A549 (cell line): Measurements from ENCODE around the gene TRMT44. TPM values are rescaled to one million over a fixed set of nuclear protein-coding genes. Genes with fewer than 3 reads are reported as not detected.

Experiments used
- ATAC-seq, 2 experiments: fragments of 200-7000 bp in 1 of 2; fragments of >200 bp in 1 of 2; cut with Nextera tagmentation in 1 of 2; cut with Tn5 transposase in 1 of 2; 3 replicates each; pipeline versions ENCODE4 v1.8.0 to v1.9.1; 2018 to 2020; ENCODE audit warnings: mild to moderate bottlenecking in 1 of 2, moderate library complexity in 1 of 2
- CTCF ChIA-PET: fragments of 300-600 bp; sonication (Branson Sonifier 250); formaldehyde crosslinking; extraction: SDS; loops from one replicate; lab custom pipeline; 2021; ENCODE audit warnings: antibody characterized with exemption, inconsistent platforms; lab: Yijun Ruan, JAX
- POLR2A ChIA-PET: fragments of 350-600 bp; formaldehyde crosslinking; extraction: SDS; loops from one replicate; lab custom pipeline; 2021; ENCODE audit warnings: antibody characterized with exemption, inconsistent platforms; lab: Yijun Ruan, JAX
- DNase-seq, 2 experiments: peaks; one replicate each; pipeline versions ENCODE4 v3.0.0 to v3.0.0-alpha.2; 2011 to 2016; ENCODE audit warnings: low read depth in 1 of 2, low spot score in 1 of 2
- FAIRE-seq: peaks from 2 replicates; lab custom pipeline; 2011; peaks lifted over from hg19 to GRCh38; lab: Jason Lieb, UNC
- H3K27ac ChIP-seq, 2 experiments: fragments of >200 bp; sonication (Bioruptor Twin); formaldehyde crosslinking; 3 replicates each; pipeline ENCODE4 v1.5.1; 2016 to 2017
- H3K4me1 ChIP-seq: fragments of >200 bp; sonication (Bioruptor Twin); formaldehyde crosslinking; 3 replicates; pipeline ENCODE4 v1.6.1; 2016
- H3K4me2 ChIP-seq: fragments of >200 bp; sonication (Bioruptor Twin); formaldehyde crosslinking; 3 replicates; pipeline ENCODE4 v1.6.1; 2016
- H3K4me3 ChIP-seq: fragments of >200 bp; sonication (Bioruptor Twin); formaldehyde crosslinking; 3 replicates; pipeline ENCODE4 v1.5.1; 2016
- H3K9me3 ChIP-seq: fragments of >200 bp; sonication (Bioruptor Twin); formaldehyde crosslinking; 3 replicates; pipeline ENCODE4 v1.6.1; 2016
- ATOH8 ChIP-seq: fragments of 250-450 bp; sonication (Bioruptor Pico); IDR thresholded peaks from 2 replicates; pipeline ENCODE4 v1.5.0; 2020; ENCODE audit warnings: low read depth, mild to moderate bottlenecking, moderate library complexity
- CEBPB ChIP-seq, 2 experiments: fragments of >200 bp in 1 of 2; sonication (Bioruptor Twin) in 1 of 2; formaldehyde crosslinking in 1 of 2; IDR thresholded peaks; 2 replicates each; pipeline ENCODE4 v1.6.1; 2012 to 2016
- CHD4 ChIP-seq: fragments of 200-600 bp; sonication (generic); IDR thresholded peaks from 2 replicates; pipeline ENCODE4 v1.6.1; 2016; ENCODE audit warnings: antibody characterized with exemption, mild to moderate bottlenecking, borderline replicate concordance
- E2F6 ChIP-seq: IDR thresholded peaks from 2 replicates; pipeline ENCODE4 v1.6.1; 2012; ENCODE audit warnings: low read depth, borderline replicate concordance
- EHF ChIP-seq: fragments of 250-450 bp; sonication (Bioruptor Pico); IDR thresholded peaks from 2 replicates; pipeline ENCODE4 v1.5.0; 2020; ENCODE audit warnings: mild to moderate bottlenecking
- EHMT2 ChIP-seq: fragments of 200-600 bp; sonication (generic); IDR thresholded peaks from 2 replicates; pipeline ENCODE4 v1.6.1; 2016; ENCODE audit warnings: antibody characterized with exemption, low read depth, mild to moderate bottlenecking, moderate library complexity
- ELK1 ChIP-seq: fragments of 150-350 bp; IDR thresholded peaks from 2 replicates; pipeline ENCODE4 v1.6.1; 2014; ENCODE audit warnings: low read depth, mild to moderate bottlenecking, low read length
- FOSL2 ChIP-seq, 2 experiments: fragments of 450-650 bp in 1 of 2; fragments of >200 bp in 1 of 2; sonication (Bioruptor Twin) in 1 of 2; formaldehyde crosslinking; IDR thresholded peaks; 2 replicates each; pipeline versions ENCODE4 v1.5.0 to v1.6.1; 2016 to 2020; ENCODE audit warnings: mild to moderate bottlenecking in 1 of 2, moderate library complexity in 1 of 2
- HEYL ChIP-seq: fragments of 250-450 bp; sonication (Bioruptor Pico); IDR thresholded peaks from 2 replicates; pipeline ENCODE4 v1.8.0; 2021; ENCODE audit warnings: mild to moderate bottlenecking, moderate library complexity
- HOXB5 ChIP-seq: fragments of 250-450 bp; sonication (Bioruptor Pico); IDR thresholded peaks from 2 replicates; pipeline ENCODE4 v1.5.0; 2020; ENCODE audit warnings: mild to moderate bottlenecking, moderate library complexity
- JUN ChIP-seq, 2 experiments: fragments of >200 bp; sonication (Bioruptor Twin); formaldehyde crosslinking; IDR thresholded peaks; 2 replicates in 1 of 2; 3 replicates in 1 of 2; pipeline ENCODE4 v1.6.1; 2016 to 2017
- JUNB ChIP-seq: fragments of >200 bp; sonication (Bioruptor Twin); formaldehyde crosslinking; IDR thresholded peaks from 2 replicates; pipeline ENCODE4 v1.6.1; 2016
- KDM1A ChIP-seq: fragments of 200-600 bp; sonication (generic); IDR thresholded peaks from 2 replicates; pipeline ENCODE4 v1.6.1; 2016; ENCODE audit warnings: low read depth, mild to moderate bottlenecking
- NPAS2 ChIP-seq: fragments of 250-450 bp; sonication (Bioruptor Pico); IDR thresholded peaks from 2 replicates; pipeline ENCODE4 v1.8.0; 2022; ENCODE audit warnings: mild to moderate bottlenecking, moderate library complexity, borderline replicate concordance
- NR3C1 ChIP-seq: fragments of >200 bp; sonication (Bioruptor Twin); formaldehyde crosslinking; IDR thresholded peaks from 3 replicates; pipeline ENCODE4 v1.6.1; 2017
- POLR2A ChIP-seq: IDR thresholded peaks from 2 replicates; pipeline ENCODE4 v1.6.1; 2012; ENCODE audit warnings: mild to moderate bottlenecking, low read length
- RAD21 ChIP-seq, 2 experiments: fragments of >200 bp in 1 of 2; sonication (Bioruptor Twin) in 1 of 2; formaldehyde crosslinking in 1 of 2; IDR thresholded peaks in 1 of 2; conservative IDR thresholded peaks in 1 of 2; 2 replicates in 1 of 2; 3 replicates in 1 of 2; pipeline ENCODE4 v1.6.1; 2012 to 2018; ENCODE audit warnings: inconsistent platforms in 1 of 2
- REST ChIP-seq: fragments of 200-600 bp; sonication (generic); IDR thresholded peaks from 2 replicates; pipeline ENCODE4 v1.6.1; 2016; ENCODE audit warnings: antibody characterized with exemption, mild to moderate bottlenecking, moderate library complexity
- RFX5 ChIP-seq: fragments of 450-650 bp; IDR thresholded peaks from 2 replicates; pipeline ENCODE4 v1.7.1; 2014; ENCODE audit warnings: antibody characterized with exemption, mild to moderate bottlenecking, moderate library complexity
- RNF2 ChIP-seq: fragments of 200-600 bp; sonication (generic); IDR thresholded peaks from 2 replicates; pipeline ENCODE4 v1.6.1; 2016; ENCODE audit warnings: low read depth, mild to moderate bottlenecking, antibody characterized with exemption, moderate library complexity, borderline replicate concordance
- SREBF2 ChIP-seq: fragments of 450-650 bp; IDR thresholded peaks from 2 replicates; pipeline ENCODE4 v1.6.1; 2014; ENCODE audit warnings: mild to moderate bottlenecking, moderate library complexity
- TFCP2L1 ChIP-seq: fragments of 250-450 bp; sonication (Bioruptor Pico); IDR thresholded peaks from 2 replicates; pipeline ENCODE4 v1.5.0; 2021; ENCODE audit warnings: mild to moderate bottlenecking
- TP53 ChIP-seq: fragments of 250-450 bp; sonication (Bioruptor Pico); IDR thresholded peaks from 2 replicates; pipeline ENCODE4 v1.5.0; 2021; ENCODE audit warnings: mild to moderate bottlenecking, moderate library complexity
- ZFP36 ChIP-seq: fragments of 450-650 bp; IDR thresholded peaks from 2 replicates; pipeline ENCODE4 v1.6.1; 2014; ENCODE audit warnings: borderline replicate concordance; ENCODE audit not compliant: partially characterized antibody
- ZNF302 ChIP-seq: fragments of 250-450 bp; sonication (Bioruptor Pico); IDR thresholded peaks from 2 replicates; pipeline ENCODE4 v1.9.0; 2021; ENCODE audit warnings: inconsistent platforms, mild to moderate bottlenecking, moderate library complexity
- WGBS: methylation state at CpG from one replicate; pipeline ENCODE4 v1.1.6; 2017; ENCODE audit errors: missing lambda C conversion rate; 5-methylcytosine and 5-hydroxymethylcytosine counted together
- polyA plus RNA-seq, 4 experiments: library from polyadenylated mRNA; depleted of rRNA in 3 of 4; stranded (reverse); fragments of >200 nt; fragmentation: RNase III in 1 of 4; extraction: RNeasy Plus Mini Kit Qiagen cat#74134 plus additional on column Dnase treatment in 1 of 4; gene quantifications; 2 replicates in 3 of 4; 3 replicates in 1 of 4; pipeline ENCODE4 v1.2.3, GENCODE V29; 2011 to 2017

TRMT44 gene
- polyA plus RNA-seq, 2 of the 4 experiments (the other 2 are of a cell fraction): 5.0 to 7.0 TPM

- TF ChIP-seq POLR2A: no peak
- TF ChIP-seq HEYL (CRISPR knock-in tag): no peak
- TF ChIP-seq EHF (CRISPR knock-in tag): no peak
- no peak for TF ChIP-seq HOXB5 (CRISPR knock-in tag)
- TF ChIP-seq NPAS2 (CRISPR knock-in tag): no peak
- no peak for TF ChIP-seq E2F6
- no peak for TF ChIP-seq RNF2
- no peak for TF ChIP-seq FOSL2 (IDR thresholded peaks at IDR 0.05)
- no peak for TF ChIP-seq FOSL2 (CRISPR knock-in tag; IDR thresholded peaks at IDR 0.05)
- TF ChIP-seq ATOH8 (CRISPR knock-in tag): no peak
- no peak for TF ChIP-seq NR3C1
- TF ChIP-seq CHD4: no peak
- TF ChIP-seq RFX5: no peak
- TF ChIP-seq ZFP36: no peak
- no peak for TF ChIP-seq ELK1
- FAIRE-seq: no peak
- no peak for ATAC-seq
- WGBS: 92% methylated on average over 12 of the region's 15 CpGs
- H3K4me1 ChIP-seq: peaks cover 22% of the 10 kb centered on the region
- no peak overlapping the region for H3K4me3 ChIP-seq
- ChIA-PET POLR2A (no interaction called here), CTCF (interaction anchor here (1.2 to 20.7 kb wide), 3 partner anchors 10 to 150 kb away, joined by 3 to 270 read pairs (median 9); no protein-coding TSS in a partner anchor)
- no peak overlapping the region for H3K4me2 ChIP-seq
- H3K27ac ChIP-seq: peak overlapping the region in 1 of 2 experiments; percentile 64; a peak in 3 of 6 replicates
- DNase-seq: no peak
- H3K9me3 ChIP-seq: no peaks in the 10 kb centered on the region
Measured at GRCh38 chr4:8392591-8393190, 47.9 kb upstream of the TRMT44 start.

- DNase-seq: peak; percentile 52 to 56
- peak overlapping the region in 1 of 2 experiments; percentile 64; a peak in 3 of 6 replicates for H3K27ac ChIP-seq
- 52% methylated on average over 8 of the region's 8 CpGs for WGBS
- H3K9me3 ChIP-seq: no peaks in the 10 kb centered on the region
- H3K4me3 ChIP-seq: no peak overlapping the region
- peaks cover 13% of the 10 kb centered on the region for H3K4me1 ChIP-seq
- ATAC-seq: peak; percentile 87 to 91
- no peak for TF ChIP-seq SREBF2
- TF ChIP-seq JUNB: 0 out of 2 replicates have a peak, but pooled peaks have one; percentile 19
- no peak for TF ChIP-seq EHMT2
- TF ChIP-seq ZNF302: no peak
- no peak for TF ChIP-seq FOSL2 (IDR thresholded peaks at IDR 0.05)
- TF ChIP-seq FOSL2 (CRISPR knock-in tag; IDR thresholded peaks at IDR 0.05): peak; percentile 65
- no peak for TF ChIP-seq TP53 (CRISPR knock-in tag)
- TF ChIP-seq JUN (IDR thresholded peaks at IDR 0.05): no peak
- TF ChIP-seq, all 56 proteins: peak for 2
- no peak for FAIRE-seq
- POLR2A ChIA-PET: no interaction called here
- peak overlapping the region; percentile 27 for H3K4me2 ChIP-seq
- CTCF ChIA-PET: interaction anchor here (1.2 to 20.7 kb wide), 6 partner anchors 9 to 216 kb away, joined by 3 to 270 read pairs (median 8); no protein-coding TSS in a partner anchor
Measured at GRCh38 chr4:8393593-8394038, 47.0 kb upstream of the TRMT44 start.

- Histone ChIP-seq H3K4me1 (peaks cover 12% of the 10 kb centered on the region; the same call in 2 of the 3 replicates), H3K4me3 (no peak overlapping the region), H3K27ac (0 out of 6 replicates have a peak overlapping the region, but pooled peaks of 1 of the 2 experiments have one; percentile 1), H3K4me2 (peak overlapping the region; percentile 27; the same call in 1 of the 3 replicates), H3K9me3 (no peaks in the 10 kb centered on the region)
- ATAC-seq (no peak), DNase-seq (no peak), FAIRE-seq (no peak)
- POLR2A ChIA-PET: no interaction called here
- CTCF ChIA-PET: interaction anchor here (1.2 to 20.7 kb wide), 6 partner anchors 8 to 217 kb away, joined by 4 to 270 read pairs (median 8); no protein-coding TSS in a partner anchor
- 88% methylated on average over 19 of the region's 19 CpGs for WGBS
- no peak for TF ChIP-seq SREBF2
- TF ChIP-seq TFCP2L1 (CRISPR knock-in tag): no peak
- TF ChIP-seq NR3C1: no peak
- TF ChIP-seq NPAS2 (CRISPR knock-in tag): no peak
- TF ChIP-seq KDM1A: no peak
- no peak for TF ChIP-seq CEBPB (IDR thresholded peaks at IDR 0.05)
- TF ChIP-seq POLR2A: no peak
- no peak for TF ChIP-seq RFX5
- no peak for TF ChIP-seq FOSL2 (IDR thresholded peaks at IDR 0.05)
- TF ChIP-seq FOSL2 (CRISPR knock-in tag; IDR thresholded peaks at IDR 0.05): no peak
- no peak for TF ChIP-seq RAD21 (conservative IDR thresholded peaks at IDR 0.05 in 1 of 2, IDR thresholded peaks at IDR 0.05 in 1 of 2)
- no peak for TF ChIP-seq REST
- TF ChIP-seq CHD4: no peak
Measured at GRCh38 chr4:8394061-8394519, 46.5 kb upstream of the TRMT44 start.
